ENCODE data around the gene NDUFS8.

The NDUFS8 gene

DNA sequence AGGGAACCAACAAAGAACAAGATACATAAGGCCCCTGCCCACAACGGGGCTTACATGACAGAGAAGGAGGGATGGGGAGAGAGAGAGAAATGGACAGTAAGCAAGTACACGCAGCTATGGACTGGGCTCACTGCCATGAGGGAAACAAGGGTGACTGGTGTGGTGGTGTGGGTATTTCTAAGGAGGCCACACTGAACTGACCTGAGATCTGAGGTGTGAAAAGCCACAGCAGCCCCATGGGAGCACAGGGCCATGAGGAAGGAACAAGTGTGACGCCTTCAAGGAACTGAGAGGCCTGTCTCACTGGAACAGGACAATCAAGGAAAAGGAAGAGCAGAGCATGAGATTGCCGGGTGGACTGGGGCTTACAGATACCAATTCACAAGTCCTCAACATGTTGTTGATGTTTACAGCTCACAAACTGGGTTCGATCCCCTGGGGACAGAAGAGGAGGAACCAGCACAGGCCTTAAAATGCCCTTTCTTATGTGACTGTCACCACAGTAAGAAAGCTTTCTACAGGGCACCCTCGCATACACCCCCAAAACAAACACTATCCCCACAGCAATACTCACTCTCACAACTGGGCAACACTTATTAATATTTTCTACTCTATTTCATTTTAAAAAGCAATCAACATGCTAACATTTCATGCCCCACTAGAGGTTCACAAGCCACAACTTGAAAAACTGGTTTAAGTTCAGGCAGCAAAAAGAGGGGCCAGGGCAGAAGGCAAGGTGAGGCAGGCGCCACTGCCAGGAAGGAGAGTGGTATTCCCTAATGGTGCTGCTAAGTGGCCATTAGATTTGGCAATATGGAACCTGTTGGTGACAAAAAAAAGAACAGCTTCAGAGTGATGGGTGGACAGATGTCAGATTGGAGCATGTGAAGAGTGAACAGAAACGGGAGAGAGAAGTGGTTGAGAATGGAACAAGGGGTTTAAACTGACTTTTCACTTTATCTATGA is 47.4 kb downstream of the NDUFS8 start:
- Histone ChIP-seq H3K23ac (ENCODE audit: low read length in 2 of 2) (no peak overlapping the region), H3K79me1 (replicated peaks; ENCODE audit: low read length, poor library complexity, severe bottlenecking) (peaks cover 21% of the 10 kb centered on the region), H3K27ac (ENCODE audit: low read length, poor library complexity, severe bottlenecking) (no peak overlapping the region), H2AK5ac (ENCODE audit: low read length, severe bottlenecking) (no peak overlapping the region), H2BK120ac (ENCODE audit: low read depth, low read length) (no peak overlapping the region), H4K8ac (ENCODE audit: low read length) (no peak overlapping the region), H3K36me3 (ENCODE audit: control insufficient read depth in 1 of 2, insufficient read depth in 2 of 2, low read depth in 1 of 2, low read length in 2 of 2) (peaks cover 23 to 26% of the 10 kb centered on the region in 2 experiments), H4K91ac (ENCODE audit: low read length) (no peak overlapping the region), H3K4me3 (ENCODE audit: insufficient read depth in 1 of 2, low read depth in 1 of 2, low read length in 2 of 2) (no peak overlapping the region), H3K4ac (ENCODE audit: low read depth in 1 of 2, low read length in 2 of 2) (no peak overlapping the region), H3K9me3 (ENCODE audit: control insufficient read depth, low read length) (no peaks in the 10 kb centered on the region), H3K27me3 (ENCODE audit: control insufficient read depth in 1 of 2, insufficient read depth in 1 of 2, low read length in 2 of 2) (no peaks in the 10 kb centered on the region), H3K4me2 (ENCODE audit: low read length, poor library complexity, severe bottlenecking) (no peak overlapping the region), H2AFZ (ENCODE audit: low read depth, low read length) (no peak overlapping the region), H2BK5ac (ENCODE audit: low read depth, low read length, poor library complexity, severe bottlenecking) (no peak overlapping the region), H3K18ac (ENCODE audit: low read depth in 1 of 2, low read length in 2 of 2) (no peak overlapping the region), H3K14ac (ENCODE audit: low read length in 2 of 2) (no peak overlapping the region), H2BK15ac (ENCODE audit: low read depth, poor library complexity, severe bottlenecking) (no peak overlapping the region), H3K4me1 (ENCODE audit: control insufficient read depth, insufficient read depth, low read depth, low read length) (peaks cover 5% of the 10 kb centered on the region), H3K9ac (ENCODE audit: low read length) (no peak overlapping the region), H2BK12ac (ENCODE audit: low read length in 2 of 2) (no peak overlapping the region)
- WGBS: 97% methylated on average over 7 of the region's 8 CpGs
- DNase-seq: no peak

DNA sequence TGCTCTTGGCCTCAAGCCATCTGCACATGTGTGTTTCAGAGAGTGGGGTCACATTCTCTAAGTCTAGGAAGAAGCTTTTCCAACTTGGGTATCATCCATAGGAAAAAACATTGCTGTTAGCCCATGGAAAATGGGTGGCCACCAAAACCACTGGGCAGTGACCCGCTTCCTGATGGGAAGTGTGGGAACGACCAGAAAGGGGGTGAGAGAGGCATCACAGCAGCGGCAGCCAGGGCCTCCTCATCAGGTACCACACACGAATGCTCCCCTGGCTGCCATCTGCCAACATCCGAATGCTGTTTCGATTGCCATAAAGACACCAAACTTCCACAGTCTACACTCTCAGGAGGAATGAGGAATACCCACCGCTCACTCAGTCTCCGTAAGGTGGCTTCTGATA is 50.4 kb downstream of the NDUFS8 start:
- no peak overlapping the region for H2AFZ ChIP-seq (ENCODE audit: low read depth, low read length)
- no peak overlapping the region for H2BK12ac ChIP-seq (ENCODE audit: low read length in 2 of 2)
- no peak overlapping the region for H2BK5ac ChIP-seq (ENCODE audit: low read depth, low read length, poor library complexity, severe bottlenecking)
- no peak overlapping the region for H3K9ac ChIP-seq (ENCODE audit: low read length)
- H3K4me1 ChIP-seq (ENCODE audit: control insufficient read depth, insufficient read depth, low read depth, low read length): peaks cover 7% of the 10 kb centered on the region
- H3K23ac ChIP-seq (ENCODE audit: low read length in 2 of 2): no peak overlapping the region
- no peak overlapping the region for H3K4me2 ChIP-seq (ENCODE audit: low read length, poor library complexity, severe bottlenecking)
- no peak overlapping the region for H3K4ac ChIP-seq (ENCODE audit: low read depth in 1 of 2, low read length in 2 of 2)
- H3K9me3 ChIP-seq (ENCODE audit: control insufficient read depth, low read length): no peaks in the 10 kb centered on the region
- H3K36me3 ChIP-seq (ENCODE audit: control insufficient read depth in 1 of 2, insufficient read depth in 2 of 2, low read depth in 1 of 2, low read length in 2 of 2): peaks cover 15 to 18% of the 10 kb centered on the region in 2 experiments
- no peak overlapping the region for H4K91ac ChIP-seq (ENCODE audit: low read length)
- H3K27me3 ChIP-seq (ENCODE audit: control insufficient read depth in 1 of 2, insufficient read depth in 1 of 2, low read length in 2 of 2): no peaks in the 10 kb centered on the region
- H2BK120ac ChIP-seq (ENCODE audit: low read depth, low read length): no peak overlapping the region
- H2AK5ac ChIP-seq (ENCODE audit: low read length, severe bottlenecking): no peak overlapping the region
- H2BK15ac ChIP-seq (ENCODE audit: low read depth, poor library complexity, severe bottlenecking): no peak overlapping the region
- no peak overlapping the region for H4K8ac ChIP-seq (ENCODE audit: low read length)
- no peak overlapping the region for H3K27ac ChIP-seq (ENCODE audit: low read length, poor library complexity, severe bottlenecking)
- DNase-seq: no peak
- no peak overlapping the region for H3K18ac ChIP-seq (ENCODE audit: low read depth in 1 of 2, low read length in 2 of 2)
- H3K79me1 ChIP-seq (replicated peaks; ENCODE audit: low read length, poor library complexity, severe bottlenecking): peaks cover 20% of the 10 kb centered on the region
- no peak overlapping the region for H3K14ac ChIP-seq (ENCODE audit: low read length in 2 of 2)
- H3K4me3 ChIP-seq (ENCODE audit: insufficient read depth in 1 of 2, low read depth in 1 of 2, low read length in 2 of 2): no peak overlapping the region
- WGBS: 98% methylated on average over 8 of the region's 8 CpGs

DNA sequence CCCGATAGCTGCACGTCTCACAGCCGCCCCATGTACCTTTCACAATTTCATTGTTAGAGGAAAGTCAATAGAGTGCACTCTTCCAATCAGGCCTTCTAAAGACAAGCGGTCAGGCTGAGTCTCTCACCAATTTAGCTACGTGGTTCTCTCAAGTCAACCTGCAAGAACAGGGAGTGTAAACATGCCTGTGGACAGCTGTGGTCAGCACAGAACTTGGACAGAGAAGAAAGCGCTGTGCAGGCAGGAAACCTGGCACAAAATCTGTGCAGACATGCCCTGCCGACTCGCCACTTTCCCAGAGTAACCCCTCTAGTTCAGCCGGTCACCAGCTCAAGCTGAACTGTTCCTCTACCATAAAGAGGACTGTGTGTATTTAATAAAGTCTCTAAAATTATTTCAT is 51.2 kb downstream of the NDUFS8 start:
- Histone ChIP-seq H3K27ac (ENCODE audit: low read length, poor library complexity, severe bottlenecking) (no peak overlapping the region), H3K27me3 (ENCODE audit: control insufficient read depth in 1 of 2, insufficient read depth in 1 of 2, low read length in 2 of 2) (no peaks in the 10 kb centered on the region), H2BK5ac (ENCODE audit: low read depth, low read length, poor library complexity, severe bottlenecking) (no peak overlapping the region), H3K79me1 (replicated peaks; ENCODE audit: low read length, poor library complexity, severe bottlenecking) (peaks cover 17% of the 10 kb centered on the region), H3K4ac (ENCODE audit: low read depth in 1 of 2, low read length in 2 of 2) (no peak overlapping the region), H3K9ac (ENCODE audit: low read length) (no peak overlapping the region), H3K9me3 (ENCODE audit: control insufficient read depth, low read length) (no peaks in the 10 kb centered on the region), H3K4me2 (ENCODE audit: low read length, poor library complexity, severe bottlenecking) (no peak overlapping the region), H3K18ac (ENCODE audit: low read depth in 1 of 2, low read length in 2 of 2) (no peak overlapping the region), H4K91ac (ENCODE audit: low read length) (no peak overlapping the region), H2BK15ac (ENCODE audit: low read depth, poor library complexity, severe bottlenecking) (no peak overlapping the region), H2BK120ac (ENCODE audit: low read depth, low read length) (no peak overlapping the region), H3K14ac (ENCODE audit: low read length in 2 of 2) (no peak overlapping the region), H2BK12ac (ENCODE audit: low read length in 2 of 2) (no peak overlapping the region), H3K4me1 (ENCODE audit: control insufficient read depth, insufficient read depth, low read depth, low read length) (peaks cover 7% of the 10 kb centered on the region), H3K23ac (ENCODE audit: low read length in 2 of 2) (no peak overlapping the region), H2AK5ac (ENCODE audit: low read length, severe bottlenecking) (no peak overlapping the region), H2AFZ (ENCODE audit: low read depth, low read length) (no peak overlapping the region), H4K8ac (ENCODE audit: low read length) (no peak overlapping the region), H3K36me3 (ENCODE audit: control insufficient read depth in 1 of 2, insufficient read depth in 2 of 2, low read depth in 1 of 2, low read length in 2 of 2) (peaks cover 13 to 18% of the 10 kb centered on the region in 2 experiments), H3K4me3 (ENCODE audit: insufficient read depth in 1 of 2, low read depth in 1 of 2, low read length in 2 of 2) (no peak overlapping the region)
- 97% methylated on average over 6 of the region's 9 CpGs for WGBS
- DNase-seq: no peak

- Histone ChIP-seq H3K36me3 (ENCODE audit: control insufficient read depth in 1 of 2, insufficient read depth in 2 of 2, low read depth in 1 of 2, low read length in 2 of 2) (peaks cover 12 to 18% of the 10 kb centered on the region in 2 experiments), H3K14ac (ENCODE audit: low read length in 2 of 2) (no peak overlapping the region), H3K9ac (ENCODE audit: low read length) (no peak overlapping the region), H2AK5ac (ENCODE audit: low read length, severe bottlenecking) (no peak overlapping the region), H3K4ac (ENCODE audit: low read depth in 1 of 2, low read length in 2 of 2) (no peak overlapping the region), H3K79me1 (replicated peaks; ENCODE audit: low read length, poor library complexity, severe bottlenecking) (peaks cover 17% of the 10 kb centered on the region), H4K91ac (ENCODE audit: low read length) (no peak overlapping the region), H3K18ac (ENCODE audit: low read depth in 1 of 2, low read length in 2 of 2) (no peak overlapping the region), H3K4me3 (ENCODE audit: insufficient read depth in 1 of 2, low read depth in 1 of 2, low read length in 2 of 2) (no peak overlapping the region), H3K23ac (ENCODE audit: low read length in 2 of 2) (no peak overlapping the region), H3K4me2 (ENCODE audit: low read length, poor library complexity, severe bottlenecking) (no peak overlapping the region), H4K8ac (ENCODE audit: low read length) (no peak overlapping the region), H3K27ac (ENCODE audit: low read length, poor library complexity, severe bottlenecking) (no peak overlapping the region), H3K27me3 (ENCODE audit: control insufficient read depth in 1 of 2, insufficient read depth in 1 of 2, low read length in 2 of 2) (no peaks in the 10 kb centered on the region), H2BK5ac (ENCODE audit: low read depth, low read length, poor library complexity, severe bottlenecking) (no peak overlapping the region), H2BK12ac (ENCODE audit: low read length in 2 of 2) (no peak overlapping the region), H3K4me1 (ENCODE audit: control insufficient read depth, insufficient read depth, low read depth, low read length) (peaks cover 7% of the 10 kb centered on the region), H3K9me3 (ENCODE audit: control insufficient read depth, low read length) (no peaks in the 10 kb centered on the region), H2BK120ac (ENCODE audit: low read depth, low read length) (no peak overlapping the region), H2BK15ac (ENCODE audit: low read depth, poor library complexity, severe bottlenecking) (no peak overlapping the region), H2AFZ (ENCODE audit: low read depth, low read length) (no peak overlapping the region)
- no peak for DNase-seq
- WGBS: 83% methylated on average over 1 of the region's 3 CpGs
These were observed 52.0 kb downstream of the NDUFS8 start for GRCh38 chr11:68082481-68082880.

Data from mesenchymal stem cell (in vitro differentiated cells and primary cell).